ENCODE results near the gene TAF6. TPM values are rescaled to one million over a fixed set of nuclear protein-coding genes. Genes with fewer than 3 reads are reported as not detected.

The TAF6 gene
- total and polyA plus RNA-seq, 2 donors (not counting 1 experiment from before 2014, with no cell fraction given) = 16.2 to 41.5 TPM

DNA sequence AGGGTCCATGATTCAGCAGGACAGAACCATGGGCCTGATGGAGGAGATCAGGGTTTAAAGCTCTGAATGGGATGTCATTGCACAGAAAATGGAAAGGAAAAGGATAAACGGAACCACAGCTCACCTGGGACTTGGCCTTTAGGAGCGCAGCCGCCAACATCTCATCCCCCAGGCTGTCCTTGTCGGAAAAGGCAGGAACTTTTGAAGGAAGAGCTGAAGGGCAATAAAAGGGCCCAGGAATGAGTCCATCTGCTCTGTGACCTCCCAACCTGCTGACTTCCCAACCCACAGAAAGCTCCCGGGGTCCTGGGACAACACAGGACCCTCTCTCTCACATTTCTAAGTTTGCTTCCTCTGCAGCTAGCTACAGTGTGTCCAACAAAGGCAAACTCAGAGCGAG, 43.7 kb downstream of the TAF6 start:
- H3K27ac ChIP-seq (ENCODE audit: insufficient read depth, low read length) = no peak overlapping the region
- peaks cover 44% of the 10 kb centered on the region for H3K36me3 ChIP-seq (ENCODE audit: control insufficient read depth, insufficient read depth, low read length)
- peaks cover 15% of the 10 kb centered on the region for H3K9me3 ChIP-seq (ENCODE audit: control insufficient read depth, insufficient read depth, low read depth, low read length)
- H2AFZ ChIP-seq (ENCODE audit: low read length) = no peak overlapping the region
- TF ChIP-seq EZH2 (IDR thresholded peaks at IDR 0.05; ENCODE audit: low read length, missing control alignments) = no peak
- TF ChIP-seq, protein P1, sequence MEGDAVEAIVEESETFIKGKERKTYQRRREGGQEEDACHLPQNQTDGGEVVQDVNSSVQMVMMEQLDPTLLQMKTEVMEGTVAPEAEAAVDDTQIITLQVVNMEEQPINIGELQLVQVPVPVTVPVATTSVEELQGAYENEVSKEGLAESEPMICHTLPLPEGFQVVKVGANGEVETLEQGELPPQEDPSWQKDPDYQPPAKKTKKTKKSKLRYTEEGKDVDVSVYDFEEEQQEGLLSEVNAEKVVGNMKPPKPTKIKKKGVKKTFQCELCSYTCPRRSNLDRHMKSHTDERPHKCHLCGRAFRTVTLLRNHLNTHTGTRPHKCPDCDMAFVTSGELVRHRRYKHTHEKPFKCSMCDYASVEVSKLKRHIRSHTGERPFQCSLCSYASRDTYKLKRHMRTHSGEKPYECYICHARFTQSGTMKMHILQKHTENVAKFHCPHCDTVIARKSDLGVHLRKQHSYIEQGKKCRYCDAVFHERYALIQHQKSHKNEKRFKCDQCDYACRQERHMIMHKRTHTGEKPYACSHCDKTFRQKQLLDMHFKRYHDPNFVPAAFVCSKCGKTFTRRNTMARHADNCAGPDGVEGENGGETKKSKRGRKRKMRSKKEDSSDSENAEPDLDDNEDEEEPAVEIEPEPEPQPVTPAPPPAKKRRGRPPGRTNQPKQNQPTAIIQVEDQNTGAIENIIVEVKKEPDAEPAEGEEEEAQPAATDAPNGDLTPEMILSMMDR (conservative IDR thresholded peaks at IDR 0.05 in 1 of 2, IDR thresholded peaks at IDR 0.05 in 1 of 2; ENCODE audit: low read depth in 1 of 2, low read length in 2 of 2) = no peak
- peaks cover 3% of the 10 kb centered on the region for H3K4me1 ChIP-seq (ENCODE audit: control insufficient read depth, extremely low read depth, insufficient read depth, low read length)
- no peak overlapping the region for H3K9ac ChIP-seq (ENCODE audit: insufficient read depth, low read length)
- H4K20me1 ChIP-seq (ENCODE audit: control insufficient read depth, extremely low read depth, insufficient read depth, low read length) = no peaks in the 10 kb centered on the region
- no peak for DNase-seq (ENCODE audit: low read depth in 2 of 2)
- peaks cover 33% of the 10 kb centered on the region for H3K79me2 ChIP-seq (ENCODE audit: control insufficient read depth, insufficient read depth, low read length)
- no peaks in the 10 kb centered on the region for H3K27me3 ChIP-seq (ENCODE audit: control insufficient read depth, insufficient read depth, low read length)
- H3K4me3 ChIP-seq (replicated peaks in 1 of 4; ENCODE audit: control extremely low read depth in 1 of 4, insufficient read depth in 1 of 4, low read depth in 3 of 4, low read length in 4 of 4) = no peak overlapping the region
- no peak overlapping the region for H3K4me2 ChIP-seq (ENCODE audit: extremely low read depth, insufficient read depth, low read length)

DNA sequence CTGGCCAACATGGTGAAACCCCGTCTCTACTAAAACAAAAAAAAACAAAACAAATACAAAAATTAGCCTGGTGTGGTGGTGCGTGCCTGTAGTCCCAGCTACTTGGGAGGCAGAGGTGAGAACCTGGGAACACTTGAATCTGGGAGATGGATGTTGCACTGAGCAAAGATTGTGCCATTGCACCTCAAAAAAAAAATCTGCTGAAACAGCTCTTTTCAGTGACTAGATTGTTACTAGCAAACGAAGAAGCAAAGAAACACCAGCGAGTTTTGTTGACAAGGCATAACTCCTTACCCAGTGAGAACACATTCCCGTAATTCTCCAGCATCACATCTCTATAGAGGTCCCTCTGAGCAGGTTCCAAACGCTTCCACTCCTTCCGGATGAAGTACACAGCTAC, 44.3 kb downstream of the TAF6 start:
- Histone ChIP-seq H3K27me3 (ENCODE audit: control insufficient read depth, insufficient read depth, low read length) (no peaks in the 10 kb centered on the region), H3K79me2 (ENCODE audit: control insufficient read depth, insufficient read depth, low read length) (peaks cover 27% of the 10 kb centered on the region), H3K4me3 (replicated peaks in 1 of 4; ENCODE audit: control extremely low read depth in 1 of 4, insufficient read depth in 1 of 4, low read depth in 3 of 4, low read length in 4 of 4) (no peak overlapping the region), H3K27ac (ENCODE audit: insufficient read depth, low read length) (no peak overlapping the region), H2AFZ (ENCODE audit: low read length) (no peak overlapping the region), H3K36me3 (ENCODE audit: control insufficient read depth, insufficient read depth, low read length) (peaks cover 46% of the 10 kb centered on the region), H3K9me3 (ENCODE audit: control insufficient read depth, insufficient read depth, low read depth, low read length) (peaks cover 15% of the 10 kb centered on the region), H4K20me1 (ENCODE audit: control insufficient read depth, extremely low read depth, insufficient read depth, low read length) (no peaks in the 10 kb centered on the region), H3K9ac (ENCODE audit: insufficient read depth, low read length) (no peak overlapping the region), H3K4me1 (ENCODE audit: control insufficient read depth, extremely low read depth, insufficient read depth, low read length) (no peaks in the 10 kb centered on the region), H3K4me2 (ENCODE audit: extremely low read depth, insufficient read depth, low read length) (no peak overlapping the region)
- no peak for DNase-seq (ENCODE audit: low read depth in 2 of 2)
- TF ChIP-seq EZH2 (IDR thresholded peaks at IDR 0.05; ENCODE audit: low read length, missing control alignments) = no peak
- TF ChIP-seq, protein P1 (conservative IDR thresholded peaks at IDR 0.05 in 1 of 2, IDR thresholded peaks at IDR 0.05 in 1 of 2; ENCODE audit: low read depth in 1 of 2, low read length in 2 of 2) = no peak

DNA sequence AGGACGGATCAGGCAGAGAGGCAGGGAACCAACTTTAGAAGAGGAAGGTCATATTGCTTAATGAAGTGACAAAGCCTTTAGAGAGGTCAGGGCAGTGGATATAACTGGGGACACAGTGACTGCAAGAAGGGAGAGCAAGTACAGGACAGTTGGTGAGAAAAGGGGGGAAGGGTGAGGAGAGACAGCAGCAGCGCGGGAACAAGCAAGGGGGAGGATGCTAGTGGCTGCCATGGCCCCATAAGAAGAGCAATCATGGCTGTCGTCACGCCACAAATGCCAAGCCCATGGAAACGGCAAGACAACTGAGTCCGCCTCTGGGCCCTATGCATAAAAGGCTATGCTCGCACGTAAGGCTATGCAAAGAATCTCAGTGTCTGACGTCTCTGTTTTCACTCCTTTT, 46.7 kb downstream of the TAF6 start:
- Histone ChIP-seq H3K27ac (ENCODE audit: insufficient read depth, low read length) (no peak overlapping the region), H3K4me2 (ENCODE audit: extremely low read depth, insufficient read depth, low read length) (no peak overlapping the region), H4K20me1 (ENCODE audit: control insufficient read depth, extremely low read depth, insufficient read depth, low read length) (no peaks in the 10 kb centered on the region), H3K9me3 (ENCODE audit: control insufficient read depth, insufficient read depth, low read depth, low read length) (peaks cover 15% of the 10 kb centered on the region), H3K4me3 (replicated peaks in 1 of 4; ENCODE audit: control extremely low read depth in 1 of 4, insufficient read depth in 1 of 4, low read depth in 3 of 4, low read length in 4 of 4) (no peak overlapping the region), H3K9ac (ENCODE audit: insufficient read depth, low read length) (no peak overlapping the region), H2AFZ (ENCODE audit: low read length) (no peak overlapping the region), H3K4me1 (ENCODE audit: control insufficient read depth, extremely low read depth, insufficient read depth, low read length) (no peaks in the 10 kb centered on the region), H3K36me3 (ENCODE audit: control insufficient read depth, insufficient read depth, low read length) (peaks cover 43% of the 10 kb centered on the region), H3K79me2 (ENCODE audit: control insufficient read depth, insufficient read depth, low read length) (peaks cover 8% of the 10 kb centered on the region), H3K27me3 (ENCODE audit: control insufficient read depth, insufficient read depth, low read length) (no peaks in the 10 kb centered on the region)
- DNase-seq (ENCODE audit: low read depth in 2 of 2) = no peak
- TF ChIP-seq, protein P1 (conservative IDR thresholded peaks at IDR 0.05 in 1 of 2, IDR thresholded peaks at IDR 0.05 in 1 of 2; ENCODE audit: low read depth in 1 of 2, low read length in 2 of 2) = no peak
- TF ChIP-seq EZH2 (IDR thresholded peaks at IDR 0.05; ENCODE audit: low read length, missing control alignments) = no peak
